Measurements from ENCODE around the gene TM9SF1.

DNA sequence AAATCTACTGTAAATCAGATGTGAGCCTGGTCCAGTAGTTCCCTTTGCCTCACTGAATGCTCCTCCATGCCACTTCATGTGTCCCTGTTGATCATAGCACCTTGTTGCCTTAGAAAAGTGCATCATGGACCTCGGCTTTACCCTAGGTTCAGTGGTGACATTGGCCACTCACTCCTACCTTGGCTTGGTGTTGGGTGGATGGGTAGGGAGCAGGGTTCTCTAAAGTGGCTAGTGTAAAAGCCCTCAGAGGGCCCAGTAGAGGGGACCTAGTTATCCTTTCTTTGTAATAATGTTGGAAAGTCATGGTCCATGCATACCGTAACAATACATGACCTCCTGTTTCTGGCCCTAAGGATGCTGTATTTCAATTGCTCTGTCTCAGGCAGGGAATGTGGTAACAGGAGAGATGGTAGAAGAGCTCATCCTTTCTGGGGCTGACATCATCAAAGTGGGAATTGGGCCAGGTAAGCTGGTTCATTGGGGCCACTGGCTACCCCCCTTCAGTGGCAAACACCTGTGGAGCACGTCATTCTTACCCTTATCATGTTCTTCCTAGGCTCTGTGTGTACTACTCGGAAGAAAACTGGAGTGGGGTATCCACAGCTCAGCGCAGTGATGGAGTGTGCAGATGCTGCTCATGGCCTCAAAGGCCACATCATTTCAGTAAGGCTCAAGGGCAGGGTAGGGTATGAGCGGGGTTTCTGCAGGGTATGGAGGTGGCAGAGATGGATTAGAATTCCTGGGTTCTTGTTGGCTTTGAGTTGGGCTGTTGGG lies 41.6 kb upstream of the TM9SF1 start:
- TF ChIP-seq, protein P1, sequence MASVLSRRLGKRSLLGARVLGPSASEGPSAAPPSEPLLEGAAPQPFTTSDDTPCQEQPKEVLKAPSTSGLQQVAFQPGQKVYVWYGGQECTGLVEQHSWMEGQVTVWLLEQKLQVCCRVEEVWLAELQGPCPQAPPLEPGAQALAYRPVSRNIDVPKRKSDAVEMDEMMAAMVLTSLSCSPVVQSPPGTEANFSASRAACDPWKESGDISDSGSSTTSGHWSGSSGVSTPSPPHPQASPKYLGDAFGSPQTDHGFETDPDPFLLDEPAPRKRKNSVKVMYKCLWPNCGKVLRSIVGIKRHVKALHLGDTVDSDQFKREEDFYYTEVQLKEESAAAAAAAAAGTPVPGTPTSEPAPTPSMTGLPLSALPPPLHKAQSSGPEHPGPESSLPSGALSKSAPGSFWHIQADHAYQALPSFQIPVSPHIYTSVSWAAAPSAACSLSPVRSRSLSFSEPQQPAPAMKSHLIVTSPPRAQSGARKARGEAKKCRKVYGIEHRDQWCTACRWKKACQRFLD (CRISPR knock-in tag; IDR thresholded peaks at IDR 0.05) = no peak
- TF ChIP-seq, protein P2, sequence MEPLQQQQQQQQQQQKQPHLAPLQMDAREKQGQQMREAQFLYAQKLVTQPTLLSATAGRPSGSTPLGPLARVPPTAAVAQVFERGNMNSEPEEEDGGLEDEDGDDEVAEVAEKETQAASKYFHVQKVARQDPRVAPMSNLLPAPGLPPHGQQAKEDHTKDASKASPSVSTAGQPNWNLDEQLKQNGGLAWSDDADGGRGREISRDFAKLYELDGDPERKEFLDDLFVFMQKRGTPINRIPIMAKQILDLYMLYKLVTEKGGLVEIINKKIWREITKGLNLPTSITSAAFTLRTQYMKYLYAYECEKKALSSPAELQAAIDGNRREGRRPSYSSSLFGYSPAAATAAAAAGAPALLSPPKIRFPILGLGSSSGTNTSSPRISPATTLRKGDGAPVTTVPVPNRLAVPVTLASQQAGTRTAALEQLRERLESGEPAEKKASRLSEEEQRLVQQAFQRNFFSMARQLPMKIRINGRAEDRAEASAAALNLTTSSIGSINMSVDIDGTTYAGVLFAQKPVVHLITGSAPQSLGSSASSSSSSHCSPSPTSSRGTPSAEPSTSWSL (CRISPR knock-in tag; IDR thresholded peaks at IDR 0.05; ENCODE audit: borderline replicate concordance) = no peak
- TF ChIP-seq TBL1XR1 (IDR thresholded peaks at IDR 0.05; ENCODE audit: low read length in 2 of 2) (no peak), CEBPB (tag; IDR thresholded peaks at IDR 0.05) (no peak)
- TF ChIP-seq, protein P3, sequence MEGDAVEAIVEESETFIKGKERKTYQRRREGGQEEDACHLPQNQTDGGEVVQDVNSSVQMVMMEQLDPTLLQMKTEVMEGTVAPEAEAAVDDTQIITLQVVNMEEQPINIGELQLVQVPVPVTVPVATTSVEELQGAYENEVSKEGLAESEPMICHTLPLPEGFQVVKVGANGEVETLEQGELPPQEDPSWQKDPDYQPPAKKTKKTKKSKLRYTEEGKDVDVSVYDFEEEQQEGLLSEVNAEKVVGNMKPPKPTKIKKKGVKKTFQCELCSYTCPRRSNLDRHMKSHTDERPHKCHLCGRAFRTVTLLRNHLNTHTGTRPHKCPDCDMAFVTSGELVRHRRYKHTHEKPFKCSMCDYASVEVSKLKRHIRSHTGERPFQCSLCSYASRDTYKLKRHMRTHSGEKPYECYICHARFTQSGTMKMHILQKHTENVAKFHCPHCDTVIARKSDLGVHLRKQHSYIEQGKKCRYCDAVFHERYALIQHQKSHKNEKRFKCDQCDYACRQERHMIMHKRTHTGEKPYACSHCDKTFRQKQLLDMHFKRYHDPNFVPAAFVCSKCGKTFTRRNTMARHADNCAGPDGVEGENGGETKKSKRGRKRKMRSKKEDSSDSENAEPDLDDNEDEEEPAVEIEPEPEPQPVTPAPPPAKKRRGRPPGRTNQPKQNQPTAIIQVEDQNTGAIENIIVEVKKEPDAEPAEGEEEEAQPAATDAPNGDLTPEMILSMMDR (IDR thresholded peaks at IDR 0.05 in 2 of 3, conservative IDR thresholded peaks at IDR 0.05 in 1 of 3; ENCODE audit: insufficient read depth in 2 of 3, low read depth in 1 of 3, low read length in 3 of 3) = no peak
